Stimulated activated naive CD8-positive, alpha-beta T cell treated with anti-CD3 and anti-CD28 coated beads, Interleukin-15, Interleukin-2, amounts not matched to agents 100 ng/mL and 50 ng/mL, for 24 hours (primary cell): ENCODE measurements around the gene MB.
A peak's percentile ranks its signal among the peaks of the same experiment; 100 is the strongest.

Experiments used
- H3K27ac Mint-ChIP-seq: one replicate; pipeline ENCODE4 v1.8.0; 2021; ENCODE audit warnings: mild to moderate bottlenecking, mixed read lengths
- H3K27me3 Mint-ChIP-seq: one replicate; pipeline ENCODE4 v1.8.0; 2021; ENCODE audit warnings: mixed read lengths
- H3K36me3 Mint-ChIP-seq: one replicate; pipeline ENCODE4 v1.8.0; 2021; ENCODE audit warnings: low read depth, mixed read lengths
- H3K4me1 Mint-ChIP-seq: one replicate; pipeline ENCODE4 v1.8.0; 2021; ENCODE audit warnings: low read depth, mixed read lengths
- H3K4me3 Mint-ChIP-seq: one replicate; pipeline ENCODE4 v1.8.0; 2021; ENCODE audit warnings: mild to moderate bottlenecking, mixed read lengths
- H3K9me3 Mint-ChIP-seq: one replicate; pipeline ENCODE4 v1.8.0; 2021; ENCODE audit warnings: mixed read lengths

The MB gene

GRCh38 chr22:35587447-35587870 is 29.7 kb downstream of the MB start:
- Mint-ChIP-seq H3K27me3 (no peaks in the 10 kb centered on the region), H3K36me3 (no peaks in the 10 kb centered on the region), H3K9me3 (no peaks in the 10 kb centered on the region), H3K4me3 (no peak overlapping the region), H3K4me1 (no peaks in the 10 kb centered on the region), H3K27ac (no peak overlapping the region)

- no peaks in the 10 kb centered on the region for H3K4me1 Mint-ChIP-seq
- H3K27ac Mint-ChIP-seq = no peak overlapping the region
- no peaks in the 10 kb centered on the region for H3K36me3 Mint-ChIP-seq
- no peaks in the 10 kb centered on the region for H3K27me3 Mint-ChIP-seq
- H3K9me3 Mint-ChIP-seq = no peaks in the 10 kb centered on the region
- no peak overlapping the region for H3K4me3 Mint-ChIP-seq
These were observed 30.4 kb downstream of the MB start for GRCh38 chr22:35586771-35587170.

- H3K4me1 Mint-ChIP-seq = no peaks in the 10 kb centered on the region
- H3K4me3 Mint-ChIP-seq = no peak overlapping the region
These were observed 34.1 kb downstream of the MB start for GRCh38 chr22:35582861-35583670.

GRCh38 chr22:35582218-35582860 is 34.8 kb downstream of the MB start:
- Mint-ChIP-seq H3K4me1 (no peaks in the 10 kb centered on the region), H3K27me3 (no peaks in the 10 kb centered on the region), H3K27ac (no peak overlapping the region)

More at GRCh38 chr22:35582861-35583670, 34.1 kb downstream of the MB start:
- no peak overlapping the region for H3K27ac Mint-ChIP-seq
- H3K9me3 Mint-ChIP-seq = no peaks in the 10 kb centered on the region
- H3K36me3 Mint-ChIP-seq = no peaks in the 10 kb centered on the region
- H3K27me3 Mint-ChIP-seq = no peaks in the 10 kb centered on the region

DNA sequence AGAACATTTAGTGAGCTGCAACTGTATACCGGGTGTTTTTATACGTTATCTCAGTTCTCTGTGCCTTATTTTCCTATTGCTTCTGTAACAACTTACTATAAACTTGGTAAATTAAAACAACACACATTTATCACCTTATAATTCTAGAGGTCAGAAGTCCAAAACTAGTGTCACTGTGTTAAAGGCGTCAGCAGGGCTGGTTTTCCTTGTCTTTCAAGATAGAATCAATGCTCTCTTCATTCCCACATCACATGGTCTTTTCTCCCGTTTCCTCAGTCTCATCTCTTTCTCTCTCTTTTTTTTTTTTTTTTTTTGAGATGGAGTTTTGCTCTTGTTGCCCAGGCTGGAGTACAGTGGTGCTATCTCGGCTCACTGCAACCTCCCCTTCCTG is 36.1 kb downstream of the MB start:
- no peaks in the 10 kb centered on the region for H3K36me3 Mint-ChIP-seq
- H3K9me3 Mint-ChIP-seq = no peaks in the 10 kb centered on the region
- no peak overlapping the region for H3K4me3 Mint-ChIP-seq
- no peak overlapping the region for H3K27ac Mint-ChIP-seq
- no peaks in the 10 kb centered on the region for H3K27me3 Mint-ChIP-seq
- no peaks in the 10 kb centered on the region for H3K4me1 Mint-ChIP-seq

More at GRCh38 chr22:35582218-35582860, 34.8 kb downstream of the MB start:
- Mint-ChIP-seq H3K36me3 (no peaks in the 10 kb centered on the region), H3K9me3 (no peaks in the 10 kb centered on the region), H3K4me3 (no peak overlapping the region)

DNA sequence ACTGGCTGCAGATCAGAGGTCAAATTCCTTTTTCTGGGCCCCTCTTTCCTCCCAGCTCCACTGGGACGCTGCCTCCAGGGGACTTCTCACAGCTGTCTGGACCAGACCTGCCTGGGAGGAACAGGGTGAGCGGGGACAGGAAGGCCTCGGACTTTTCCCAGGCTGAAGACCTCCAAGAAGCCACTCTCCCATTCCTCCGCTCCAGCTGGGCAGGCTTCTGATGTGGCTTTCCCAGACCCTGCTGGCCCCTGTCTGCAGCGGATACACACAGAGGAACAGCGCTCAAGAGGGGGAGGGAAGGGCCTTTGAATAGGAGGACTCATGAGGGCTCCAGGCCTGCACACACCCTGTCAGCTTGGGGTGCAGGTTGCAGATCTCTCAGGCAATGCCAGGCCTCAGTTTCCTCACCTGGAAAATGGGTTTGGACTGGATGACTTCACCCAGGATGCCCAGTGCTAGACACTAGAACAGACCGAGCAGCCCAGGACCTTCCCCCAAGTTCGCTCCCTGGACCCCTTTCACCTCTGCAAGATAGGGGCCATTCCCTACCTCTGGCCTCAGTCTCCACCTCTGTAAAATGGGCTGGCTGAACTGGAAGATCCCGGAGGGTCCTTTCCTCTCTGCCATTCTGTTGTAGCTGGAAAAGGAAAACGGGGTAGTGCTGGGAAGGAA is 36.6 kb downstream of the MB start:
- H3K27me3 Mint-ChIP-seq = no peaks in the 10 kb centered on the region
- H3K4me3 Mint-ChIP-seq = no peak overlapping the region
- H3K36me3 Mint-ChIP-seq = no peaks in the 10 kb centered on the region
- H3K9me3 Mint-ChIP-seq = no peaks in the 10 kb centered on the region
- no peak overlapping the region for H3K27ac Mint-ChIP-seq
- H3K4me1 Mint-ChIP-seq = no peaks in the 10 kb centered on the region

GRCh38 chr22:35578836-35579575 is 38.1 kb downstream of the MB start:
- H3K4me1 Mint-ChIP-seq = no peaks in the 10 kb centered on the region
- no peaks in the 10 kb centered on the region for H3K27me3 Mint-ChIP-seq
- H3K4me3 Mint-ChIP-seq = no peak overlapping the region
- H3K36me3 Mint-ChIP-seq = no peaks in the 10 kb centered on the region
- H3K9me3 Mint-ChIP-seq = no peaks in the 10 kb centered on the region
- peak overlapping the region; percentile 52 for H3K27ac Mint-ChIP-seq

DNA sequence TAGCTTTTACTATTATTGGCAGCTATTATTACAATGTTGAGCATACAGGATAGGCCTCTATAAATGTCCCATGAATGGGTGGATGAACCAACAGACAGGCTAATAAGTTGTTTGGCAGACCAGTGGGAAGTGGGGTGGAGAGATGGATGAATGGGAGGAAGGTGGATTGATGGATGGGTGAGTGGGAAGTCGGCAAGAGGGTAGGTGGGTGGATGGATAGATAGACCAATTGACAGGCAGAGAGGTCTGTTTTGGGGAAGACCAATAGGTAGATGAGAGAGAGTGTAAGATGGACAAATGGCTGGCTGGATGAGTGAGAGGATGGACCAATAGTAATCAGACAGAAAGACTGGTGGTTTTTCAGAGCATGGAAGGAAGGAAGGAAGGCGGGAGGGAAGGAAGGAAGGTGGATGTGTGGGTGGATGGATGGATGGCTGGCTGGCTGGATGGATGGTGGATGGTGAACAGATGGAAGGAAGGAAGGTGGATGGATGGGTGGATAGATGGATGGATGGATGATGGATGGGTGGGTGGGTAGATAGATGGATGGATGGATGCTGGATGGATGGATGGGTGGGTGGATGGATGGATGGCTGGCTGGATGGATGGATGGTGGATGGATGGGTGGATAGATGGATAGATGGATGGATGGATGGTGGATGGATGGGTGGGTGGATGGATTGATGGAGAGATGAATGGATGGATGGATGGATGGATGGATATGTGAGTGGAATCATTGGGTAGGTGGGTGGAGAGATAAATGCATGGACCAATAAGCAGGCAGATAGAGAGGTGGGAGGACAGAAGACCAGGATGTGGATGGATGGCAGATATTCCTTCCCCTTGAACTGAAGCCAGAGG is 39.1 kb downstream of the MB start:
- Mint-ChIP-seq H3K4me3 (no peak overlapping the region), H3K4me1 (no peaks in the 10 kb centered on the region), H3K9me3 (no peaks in the 10 kb centered on the region), H3K27ac (no peak overlapping the region), H3K36me3 (no peaks in the 10 kb centered on the region), H3K27me3 (no peaks in the 10 kb centered on the region)

DNA sequence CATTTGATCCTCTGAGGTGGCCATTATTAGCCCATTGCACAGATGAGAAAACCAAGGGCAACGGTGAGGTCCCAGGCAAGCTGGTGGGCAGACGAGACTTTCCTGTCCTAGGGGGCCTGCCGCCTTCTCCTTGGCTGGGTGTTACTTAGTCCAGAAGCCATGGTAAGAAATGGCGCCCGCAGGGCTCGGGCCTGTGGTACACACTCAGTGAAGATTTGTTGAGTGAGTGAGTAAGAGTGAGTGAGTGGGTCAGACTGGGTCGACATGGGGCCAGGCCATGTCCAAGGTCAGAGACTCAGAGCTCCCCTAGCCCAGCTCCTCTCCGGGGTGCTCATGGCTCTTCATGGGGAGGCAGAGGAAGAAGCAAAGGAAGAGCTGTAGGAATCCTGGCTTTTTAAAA is 40.5 kb downstream of the MB start:
- Mint-ChIP-seq H3K27me3 (no peaks in the 10 kb centered on the region), H3K9me3 (no peaks in the 10 kb centered on the region), H3K27ac (no peak overlapping the region), H3K4me3 (no peak overlapping the region), H3K36me3 (no peaks in the 10 kb centered on the region), H3K4me1 (no peaks in the 10 kb centered on the region)

DNA sequence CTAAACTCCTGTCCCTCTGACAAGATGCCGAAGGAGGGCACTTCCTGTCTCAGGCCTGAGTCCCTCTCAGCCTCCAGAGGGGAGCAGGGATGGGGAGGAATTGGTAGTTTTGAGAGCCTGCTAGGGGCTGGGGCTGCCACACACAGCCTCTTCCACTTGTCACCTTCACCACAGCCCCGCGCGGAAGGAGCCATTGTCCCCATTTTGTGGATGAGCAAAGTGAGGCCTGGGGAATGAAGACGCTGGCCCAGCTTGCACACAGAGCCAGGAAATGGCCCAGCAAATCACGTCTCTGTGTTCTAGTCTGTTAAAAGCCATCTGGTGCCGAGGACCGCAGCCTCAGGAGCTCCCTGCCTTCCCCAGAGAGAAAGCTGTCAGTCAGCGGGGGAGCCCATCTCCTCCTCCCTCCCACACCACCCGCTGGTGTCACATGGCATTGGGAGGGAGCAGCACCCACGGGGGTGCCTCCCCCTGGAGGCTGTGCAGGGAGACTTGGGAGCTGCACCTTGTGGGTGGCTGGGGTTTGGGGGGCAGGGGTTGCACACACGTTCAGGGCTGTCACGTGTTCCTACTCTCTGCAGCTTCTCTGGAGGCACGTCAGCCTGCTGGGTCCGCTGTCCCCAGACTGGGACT is 41.9 kb downstream of the MB start:
- Mint-ChIP-seq H3K27me3 (no peaks in the 10 kb centered on the region), H3K9me3 (no peaks in the 10 kb centered on the region), H3K27ac (no peak overlapping the region), H3K4me3 (no peak overlapping the region), H3K4me1 (no peaks in the 10 kb centered on the region), H3K36me3 (no peaks in the 10 kb centered on the region)

DNA sequence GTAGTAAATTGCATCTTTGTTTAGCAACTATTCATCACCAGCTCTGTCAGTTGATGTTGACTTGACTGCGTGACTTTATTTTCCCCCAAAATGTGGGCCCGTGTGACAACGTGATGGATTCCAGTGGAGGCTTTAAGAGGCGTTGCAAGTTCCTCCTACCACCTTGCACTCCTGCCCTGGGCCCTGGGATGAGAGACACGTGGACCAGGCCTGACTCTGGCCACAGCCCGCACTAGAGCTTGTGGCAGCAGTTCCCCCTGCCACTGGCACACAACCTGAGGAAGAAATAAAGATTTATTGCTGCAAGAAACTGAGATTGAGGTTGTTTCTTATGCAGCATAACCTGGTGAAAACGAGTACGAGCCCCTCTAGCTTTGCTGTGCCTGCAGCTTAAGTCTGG is 44.6 kb downstream of the MB start:
- Mint-ChIP-seq H3K27me3 (no peaks in the 10 kb centered on the region), H3K4me1 (no peaks in the 10 kb centered on the region), H3K4me3 (no peak overlapping the region), H3K27ac (no peak overlapping the region), H3K36me3 (no peaks in the 10 kb centered on the region), H3K9me3 (no peaks in the 10 kb centered on the region)

DNA sequence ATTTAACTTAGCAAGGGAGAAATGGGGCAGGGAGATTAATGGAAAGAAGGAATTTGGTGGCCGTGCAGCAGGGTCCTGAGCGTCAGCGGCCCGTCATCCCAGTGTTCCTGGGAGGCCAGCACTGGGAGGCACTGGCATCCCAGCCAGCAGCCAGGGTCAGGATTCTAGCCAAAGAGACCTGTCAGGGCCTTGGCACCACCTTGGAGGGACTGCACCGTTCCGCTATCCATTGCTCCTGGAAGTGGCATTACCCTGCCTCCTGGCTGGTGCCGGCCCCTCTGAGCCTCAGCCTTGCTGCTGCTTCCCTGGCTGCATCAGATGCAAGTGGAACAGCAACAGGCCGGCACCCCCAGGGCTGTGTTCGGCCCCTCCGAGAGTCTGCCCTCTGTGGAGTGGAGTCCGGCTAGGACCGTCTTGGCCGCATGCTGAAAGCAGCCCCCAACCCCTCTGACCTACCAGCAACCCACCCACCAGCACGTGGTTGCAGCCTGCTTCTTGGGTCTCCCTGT is 46.4 kb downstream of the MB start:
- H3K9me3 Mint-ChIP-seq = no peaks in the 10 kb centered on the region
- no peaks in the 10 kb centered on the region for H3K36me3 Mint-ChIP-seq
- no peak overlapping the region for H3K4me3 Mint-ChIP-seq
- H3K27me3 Mint-ChIP-seq = no peaks in the 10 kb centered on the region
- no peaks in the 10 kb centered on the region for H3K4me1 Mint-ChIP-seq
- H3K27ac Mint-ChIP-seq = no peak overlapping the region

DNA sequence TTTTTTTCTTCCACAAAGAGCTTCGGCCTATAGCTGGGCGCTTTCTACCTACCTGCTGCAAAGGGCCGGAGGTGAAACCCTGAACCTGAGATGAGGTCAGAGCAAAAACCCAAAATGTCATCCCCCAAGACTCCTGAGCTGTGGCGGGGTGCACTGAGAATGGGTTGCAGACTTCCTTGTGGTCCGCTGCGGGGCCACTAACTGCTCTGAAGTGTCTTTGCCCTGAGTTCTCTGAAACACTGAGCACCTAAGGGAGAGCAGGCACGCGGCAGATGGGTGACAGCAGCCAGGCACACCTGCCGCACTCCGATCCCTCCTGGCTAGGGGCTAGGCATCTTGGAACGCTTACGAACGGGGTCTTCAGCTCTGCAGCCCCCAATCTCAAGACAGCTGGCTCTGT is 47.2 kb downstream of the MB start:
- Mint-ChIP-seq H3K36me3 (no peaks in the 10 kb centered on the region), H3K4me1 (no peaks in the 10 kb centered on the region), H3K27me3 (no peaks in the 10 kb centered on the region), H3K4me3 (no peak overlapping the region), H3K27ac (no peak overlapping the region), H3K9me3 (no peaks in the 10 kb centered on the region)
